Uterus (tissue), 4 donors: ENCODE measurements around the gene CLDN14. TPM values are rescaled to one million over a fixed set of nuclear protein-coding genes. Genes with fewer than 3 reads are reported as not detected.

Experiments used
- DNase-seq, 2 donors: peaks; one replicate each; pipeline ENCODE4 v3.0.0-alpha.2; 2019 to 2020
- H3K27ac ChIP-seq, 2 donors: fragments of 200-600 bp; sonication (generic); 1 replicate in 1 of 2; 2 replicates in 1 of 2; pipeline ENCODE4 v1.5.1; 2016 to 2018
- H3K27me3 ChIP-seq, 2 donors: fragments of 200-600 bp; sonication (generic); one replicate each; pipeline ENCODE4 v1.5.1; 2018 to 2019; ENCODE audit warnings: control low read depth in 1 of 2
- H3K36me3 ChIP-seq, 2 donors: fragments of 200-600 bp; sonication (generic); one replicate each; pipeline ENCODE4 v1.5.1; 2019; ENCODE audit warnings: control low read depth in 1 of 2
- H3K4me1 ChIP-seq, 2 donors: fragments of 200-600 bp; sonication (generic); one replicate each; pipeline ENCODE4 v1.5.1; 2018 to 2019; ENCODE audit warnings: control low read depth in 1 of 2
- H3K4me3 ChIP-seq, 2 donors: fragments of 200-600 bp; sonication (generic); 1 replicate in 1 of 2; 2 replicates in 1 of 2; pipeline ENCODE4 v1.5.1; 2018 to 2019; ENCODE audit warnings: mild to moderate bottlenecking in 1 of 2
- H3K9me3 ChIP-seq, 2 donors: fragments of 200-600 bp; sonication (generic); one replicate each; pipeline ENCODE4 v1.5.1; 2019; ENCODE audit warnings: control low read depth in 1 of 2
- POLR2A ChIP-seq, 2 donors: fragments of 450-650 bp; IDR thresholded peaks; one replicate each; pipeline ENCODE4 v1.6.1; 2016; ENCODE audit warnings: antibody characterized with exemption in 2 of 2, mild to moderate bottlenecking in 1 of 2, moderate library complexity in 1 of 2
- intact Hi-C: fragments of 100-400 bp; cut with DNase I; formaldehyde crosslinking; loops from one replicate; pipeline ENCODE4 v1.15.1; 2023; ENCODE audit warnings: low total_unique reads
- total RNA-seq, 4 donors: library from RNA; depleted of rRNA in 3 of 4; stranded (reverse); fragments of >200 nt in 3 of 4; gene quantifications; one replicate each; pipeline versions ENCODE4 v1.1.0 to v1.2.4, GENCODE V29; 2014 to 2023
- TF ChIP-seq, protein P1 (sequence below), 4 experiments: fragments of 200-600 bp in 2 of 4; fragments of 450-650 bp in 2 of 4; sonication (generic) in 2 of 4; IDR thresholded peaks; one replicate each; pipeline ENCODE4 v1.5.1; 2016 to 2019; ENCODE audit warnings: antibody characterized with exemption in 4 of 4, mild to moderate bottlenecking in 2 of 4, moderate library complexity in 1 of 4
- donor health status: DM: yes; HTN: yes; CAD: no.

The CLDN14 gene
- total RNA-seq, 4 donors from 2014 or later, result not detected

GRCh38 chr21:36499578-36500471, 19.9 kb upstream of the CLDN14 start:
- peak in 1 of 2 donors; percentile 18 for DNase-seq
- no peak for TF ChIP-seq POLR2A (IDR thresholded peaks at IDR 0.05)
- TF ChIP-seq, protein P1, sequence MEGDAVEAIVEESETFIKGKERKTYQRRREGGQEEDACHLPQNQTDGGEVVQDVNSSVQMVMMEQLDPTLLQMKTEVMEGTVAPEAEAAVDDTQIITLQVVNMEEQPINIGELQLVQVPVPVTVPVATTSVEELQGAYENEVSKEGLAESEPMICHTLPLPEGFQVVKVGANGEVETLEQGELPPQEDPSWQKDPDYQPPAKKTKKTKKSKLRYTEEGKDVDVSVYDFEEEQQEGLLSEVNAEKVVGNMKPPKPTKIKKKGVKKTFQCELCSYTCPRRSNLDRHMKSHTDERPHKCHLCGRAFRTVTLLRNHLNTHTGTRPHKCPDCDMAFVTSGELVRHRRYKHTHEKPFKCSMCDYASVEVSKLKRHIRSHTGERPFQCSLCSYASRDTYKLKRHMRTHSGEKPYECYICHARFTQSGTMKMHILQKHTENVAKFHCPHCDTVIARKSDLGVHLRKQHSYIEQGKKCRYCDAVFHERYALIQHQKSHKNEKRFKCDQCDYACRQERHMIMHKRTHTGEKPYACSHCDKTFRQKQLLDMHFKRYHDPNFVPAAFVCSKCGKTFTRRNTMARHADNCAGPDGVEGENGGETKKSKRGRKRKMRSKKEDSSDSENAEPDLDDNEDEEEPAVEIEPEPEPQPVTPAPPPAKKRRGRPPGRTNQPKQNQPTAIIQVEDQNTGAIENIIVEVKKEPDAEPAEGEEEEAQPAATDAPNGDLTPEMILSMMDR (IDR thresholded peaks at IDR 0.05), result no peak

GRCh38 chr21:36494557-36494956, 14.6 kb upstream of the CLDN14 start:
- Histone ChIP-seq H3K36me3 (no peaks in the 10 kb centered on the region), H3K27ac (no peak overlapping the region), H3K27me3 (no peaks in the 10 kb centered on the region), H3K9me3 (no peaks in the 10 kb centered on the region), H3K4me3 (no peak overlapping the region), H3K4me1 (no peaks in the 10 kb centered on the region)
- no peak for TF ChIP-seq POLR2A (IDR thresholded peaks at IDR 0.05)
- TF ChIP-seq, protein P1 (IDR thresholded peaks at IDR 0.05), result no peak
- intact Hi-C loops, result no loop called here
- DNase-seq, result no peak

More at GRCh38 chr21:36499578-36500471, 19.9 kb upstream of the CLDN14 start:
- no peak overlapping the region for H3K27ac ChIP-seq
- H3K9me3 ChIP-seq, result no peaks in the 10 kb centered on the region
- H3K4me3 ChIP-seq, result no peak overlapping the region
- H3K4me1 ChIP-seq, result no peaks in the 10 kb centered on the region
- H3K27me3 ChIP-seq, result no peaks in the 10 kb centered on the region
- no peaks in the 10 kb centered on the region for H3K36me3 ChIP-seq
- intact Hi-C loops, result loop anchor here (5.0 kb wide), 1 partner anchor 427 kb away; no protein-coding TSS in a partner anchor

GRCh38 chr21:36491209-36491910, 11.4 kb upstream of the CLDN14 start:
- Histone ChIP-seq H3K36me3 (no peaks in the 10 kb centered on the region), H3K27me3 (no peaks in the 10 kb centered on the region), H3K27ac (no peak overlapping the region), H3K4me1 (no peaks in the 10 kb centered on the region), H3K9me3 (no peaks in the 10 kb centered on the region), H3K4me3 (no peak overlapping the region)
- intact Hi-C loops, result no loop called here
- no peak for DNase-seq
- TF ChIP-seq, protein P1 (IDR thresholded peaks at IDR 0.05), result no peak
- no peak for TF ChIP-seq POLR2A (IDR thresholded peaks at IDR 0.05)

DNA sequence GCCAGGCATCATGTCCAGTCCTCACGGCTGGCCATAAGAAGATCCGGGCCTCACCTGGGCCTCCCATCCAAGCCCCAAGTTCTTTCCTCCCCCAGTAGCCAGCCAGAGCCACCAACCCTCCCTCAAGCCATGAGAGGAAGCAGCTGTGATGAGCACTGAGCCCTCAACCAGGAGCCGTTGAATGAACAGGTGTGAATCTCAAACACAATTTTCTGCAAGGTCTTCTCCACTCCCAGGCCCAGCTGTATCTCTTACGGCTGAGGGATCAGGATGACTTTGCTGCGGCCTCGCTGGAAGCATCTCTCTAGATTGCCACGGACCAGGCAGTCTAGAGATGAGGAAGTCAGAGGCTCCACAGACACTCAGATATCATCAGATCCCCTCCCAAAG, 9.8 kb upstream of the CLDN14 start:
- intact Hi-C loops, result no loop called here
- Histone ChIP-seq H3K4me3 (no peak overlapping the region), H3K9me3 (no peaks in the 10 kb centered on the region), H3K4me1 (no peaks in the 10 kb centered on the region), H3K36me3 (no peaks in the 10 kb centered on the region), H3K27me3 (no peaks in the 10 kb centered on the region), H3K27ac (no peak overlapping the region)
- DNase-seq, result no peak
- TF ChIP-seq POLR2A (IDR thresholded peaks at IDR 0.05), result no peak
- TF ChIP-seq, protein P1 (IDR thresholded peaks at IDR 0.05), result no peak
